Muscle layer of colon (tissue), 2 donors: Measurements from ENCODE around the gene FRMD4A.

Source experiments
- H3K27ac ChIP-seq: one replicate; pipeline ENCODE4 v1.7.0; 2013; ENCODE audit warnings: low read depth, mild to moderate bottlenecking, low read length, moderate library complexity
- H3K27me3 ChIP-seq, 2 donors: one replicate each; pipeline ENCODE4 v1.7.0; 2013; ENCODE audit warnings: low read length in 2 of 2, mild to moderate bottlenecking in 2 of 2; ENCODE audit not compliant: insufficient read depth in 2 of 2, control insufficient read depth in 1 of 2
- H3K36me3 ChIP-seq: one replicate; pipeline ENCODE4 v1.7.0; 2013; ENCODE audit warnings: mild to moderate bottlenecking, low read length; ENCODE audit not compliant: insufficient read depth
- H3K4me1 ChIP-seq: one replicate; pipeline ENCODE4 v1.7.0; 2013; ENCODE audit warnings: mild to moderate bottlenecking, low read length; ENCODE audit not compliant: insufficient read depth
- H3K4me3 ChIP-seq, 2 donors: one replicate each; pipeline ENCODE4 v1.7.0; 2013; ENCODE audit warnings: low read length in 2 of 2, low read depth in 1 of 2, mild to moderate bottlenecking in 1 of 2, moderate library complexity in 1 of 2
- H3K9ac ChIP-seq: one replicate; pipeline ENCODE4 v1.7.0; 2013; ENCODE audit warnings: low read length
- H3K9me3 ChIP-seq: one replicate; pipeline ENCODE4 v1.7.0; 2013; ENCODE audit warnings: mild to moderate bottlenecking, low read length
- donor health status: abdominal sarcoma.
- donor health status: Adenocarcinoma of cecum.

The FRMD4A gene

DNA sequence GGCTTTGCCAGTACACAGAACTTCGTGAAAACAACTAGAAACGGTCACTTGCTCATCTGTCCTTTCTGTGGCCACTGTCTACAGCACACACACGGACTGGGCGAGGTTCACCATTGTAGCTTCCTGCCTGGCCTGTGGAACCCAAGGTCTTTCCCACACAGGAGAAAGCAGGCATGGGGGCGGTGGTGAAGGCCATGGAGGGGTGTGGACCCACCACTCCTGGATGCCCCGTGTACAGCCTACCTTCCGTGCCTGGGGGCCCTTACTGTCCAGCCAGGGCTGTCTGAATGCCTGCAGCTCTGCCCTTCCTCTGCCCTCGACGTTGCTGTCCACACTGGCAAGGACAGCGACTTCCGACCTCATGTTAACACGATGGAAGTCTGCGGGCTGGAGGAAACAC is 635.1 kb downstream of the FRMD4A start:
- Histone ChIP-seq H3K9ac (no peak overlapping the region), H3K27me3 (no peaks in the 10 kb centered on the region), H3K27ac (no peak overlapping the region), H3K9me3 (no peaks in the 10 kb centered on the region), H3K4me1 (peaks cover 13% of the 10 kb centered on the region), H3K36me3 (peaks cover 69% of the 10 kb centered on the region), H3K4me3 (no peak overlapping the region)

DNA sequence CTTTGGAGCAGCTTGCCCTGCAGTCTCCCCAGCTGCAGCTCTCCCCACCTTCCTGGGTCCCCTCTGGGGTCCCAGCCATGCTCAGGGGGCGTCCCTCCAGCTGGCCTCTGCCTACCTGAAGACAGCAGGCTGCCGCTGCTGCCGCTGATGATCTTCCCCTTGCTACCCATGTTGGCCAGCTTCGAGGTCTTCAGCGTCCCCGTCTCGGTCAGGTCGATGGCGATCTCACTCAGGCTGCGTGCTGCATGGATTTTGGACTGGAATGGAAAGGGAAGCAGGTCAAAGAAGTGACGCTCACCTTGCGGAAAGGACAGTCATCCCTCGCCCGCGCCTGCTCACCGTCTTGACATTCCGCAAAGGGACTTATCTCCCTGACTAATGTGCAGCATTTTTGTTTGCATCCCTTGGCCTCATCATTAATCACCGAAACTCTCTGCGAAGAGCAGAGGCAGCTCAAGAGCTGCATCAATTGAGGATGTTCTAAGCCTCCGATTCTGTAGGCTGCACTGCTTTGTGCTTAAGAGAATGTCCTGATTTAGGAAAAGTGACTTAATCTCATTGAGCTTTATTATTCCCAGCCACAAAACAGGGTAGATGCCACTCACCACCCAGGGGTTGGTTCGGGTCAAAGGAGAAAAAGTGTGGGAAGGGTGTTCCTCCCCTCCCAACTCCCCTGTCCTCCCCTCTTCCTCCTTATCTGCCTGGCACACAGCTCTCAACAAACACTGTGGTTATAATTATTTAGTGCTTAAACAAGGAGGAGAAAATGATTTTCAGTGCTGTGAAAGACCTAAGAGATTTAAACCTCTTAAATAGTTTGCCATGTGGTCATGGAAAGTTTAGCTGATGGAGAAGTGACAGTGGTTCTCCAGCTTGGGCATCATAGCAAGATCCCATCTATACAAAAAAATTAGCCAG is 636.7 kb downstream of the FRMD4A start:
- H3K9me3 ChIP-seq: no peaks in the 10 kb centered on the region
- no peaks in the 10 kb centered on the region for H3K27me3 ChIP-seq
- H3K36me3 ChIP-seq: peaks cover 61% of the 10 kb centered on the region

DNA sequence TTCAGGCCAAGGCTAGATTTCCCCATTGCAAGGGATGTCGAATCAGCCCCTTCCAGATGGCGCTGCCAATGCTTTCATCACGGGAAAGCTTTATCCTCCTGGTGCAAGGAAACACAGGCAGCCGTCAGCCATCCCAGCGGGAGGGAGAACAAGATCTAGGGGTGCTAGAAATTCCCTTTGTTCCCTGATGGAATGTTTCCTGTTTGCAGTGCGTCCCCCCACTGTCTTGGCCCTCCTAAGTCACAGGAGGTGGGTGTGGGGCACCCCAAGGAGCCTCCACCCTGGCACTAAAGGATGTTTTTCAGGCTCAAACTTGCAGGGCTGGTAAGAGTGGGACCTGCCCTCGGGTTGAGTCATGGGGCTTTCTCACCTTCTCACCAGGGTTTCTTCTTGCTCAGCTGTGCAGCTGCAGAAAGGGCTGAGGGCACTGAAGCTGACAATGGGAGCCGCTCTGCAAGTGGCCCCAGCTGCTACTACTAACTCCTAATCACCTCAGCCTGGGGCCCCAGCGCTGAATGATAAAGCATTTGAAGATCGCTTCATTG is 640.4 kb downstream of the FRMD4A start:
- H3K4me3 ChIP-seq: no peak overlapping the region
- H3K27me3 ChIP-seq: no peaks in the 10 kb centered on the region
- peaks cover 52% of the 10 kb centered on the region for H3K36me3 ChIP-seq
- no peak overlapping the region for H3K9ac ChIP-seq
- H3K4me1 ChIP-seq: peaks cover 25% of the 10 kb centered on the region
- no peak overlapping the region for H3K27ac ChIP-seq
- no peaks in the 10 kb centered on the region for H3K9me3 ChIP-seq

More for the DNA sequence above, 636.7 kb downstream of the FRMD4A start:
- Histone ChIP-seq H3K27ac (no peak overlapping the region), H3K4me1 (peaks cover 9% of the 10 kb centered on the region), H3K9ac (no peak overlapping the region), H3K4me3 (no peak overlapping the region)

DNA sequence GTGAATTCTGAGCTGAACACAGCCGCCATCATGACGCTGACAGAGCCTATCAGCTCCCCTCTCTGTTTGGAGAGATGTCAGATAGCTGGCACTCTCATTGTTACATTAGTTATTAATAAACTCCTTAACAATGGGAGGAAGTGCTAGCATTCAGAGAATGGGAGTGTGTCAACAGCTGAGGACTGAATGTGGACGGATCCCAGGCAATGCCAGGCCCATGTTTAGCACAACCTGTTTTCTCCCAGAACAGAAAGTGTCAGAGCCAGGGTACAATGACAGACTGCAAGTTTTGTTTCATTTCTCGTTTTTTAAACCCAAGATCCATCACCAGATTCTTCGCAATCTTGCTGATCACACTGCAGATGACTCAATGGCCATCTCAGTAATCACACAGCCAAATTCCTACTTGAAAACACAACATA is 644.4 kb downstream of the FRMD4A start:
- H3K4me1 ChIP-seq: peaks cover 52% of the 10 kb centered on the region
- H3K27ac ChIP-seq: peak overlapping the region; percentile 62
- no peaks in the 10 kb centered on the region for H3K27me3 ChIP-seq
- no peaks in the 10 kb centered on the region for H3K9me3 ChIP-seq
- no peak overlapping the region for H3K4me3 ChIP-seq
- H3K9ac ChIP-seq: peak overlapping the region; percentile 47
- peaks cover 20% of the 10 kb centered on the region for H3K36me3 ChIP-seq

DNA sequence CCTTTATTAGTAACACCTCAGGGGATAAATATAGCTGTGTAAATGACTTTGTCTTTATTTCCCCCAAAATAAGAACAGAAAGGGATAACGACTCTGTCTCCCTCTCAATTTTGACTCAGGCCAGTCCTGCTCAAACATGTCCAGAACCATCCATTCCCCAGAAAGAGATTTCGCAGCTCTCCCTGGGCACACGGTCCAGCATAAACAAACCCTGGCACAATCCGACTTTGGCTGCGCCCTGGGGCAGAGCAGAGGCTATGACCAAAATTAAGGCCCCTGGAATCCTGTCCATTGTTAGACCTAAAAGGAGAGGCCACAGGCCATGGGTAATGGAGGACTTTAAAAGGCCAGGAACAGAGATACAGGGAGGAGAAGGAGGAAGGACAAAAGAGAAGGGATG is 644.8 kb downstream of the FRMD4A start:
- Histone ChIP-seq H3K9me3 (no peaks in the 10 kb centered on the region), H3K27me3 (no peaks in the 10 kb centered on the region), H3K4me3 (no peak overlapping the region), H3K36me3 (peaks cover 18% of the 10 kb centered on the region), H3K27ac (peak overlapping the region; percentile 62), H3K9ac (peak overlapping the region; percentile 47), H3K4me1 (peaks cover 55% of the 10 kb centered on the region)

DNA sequence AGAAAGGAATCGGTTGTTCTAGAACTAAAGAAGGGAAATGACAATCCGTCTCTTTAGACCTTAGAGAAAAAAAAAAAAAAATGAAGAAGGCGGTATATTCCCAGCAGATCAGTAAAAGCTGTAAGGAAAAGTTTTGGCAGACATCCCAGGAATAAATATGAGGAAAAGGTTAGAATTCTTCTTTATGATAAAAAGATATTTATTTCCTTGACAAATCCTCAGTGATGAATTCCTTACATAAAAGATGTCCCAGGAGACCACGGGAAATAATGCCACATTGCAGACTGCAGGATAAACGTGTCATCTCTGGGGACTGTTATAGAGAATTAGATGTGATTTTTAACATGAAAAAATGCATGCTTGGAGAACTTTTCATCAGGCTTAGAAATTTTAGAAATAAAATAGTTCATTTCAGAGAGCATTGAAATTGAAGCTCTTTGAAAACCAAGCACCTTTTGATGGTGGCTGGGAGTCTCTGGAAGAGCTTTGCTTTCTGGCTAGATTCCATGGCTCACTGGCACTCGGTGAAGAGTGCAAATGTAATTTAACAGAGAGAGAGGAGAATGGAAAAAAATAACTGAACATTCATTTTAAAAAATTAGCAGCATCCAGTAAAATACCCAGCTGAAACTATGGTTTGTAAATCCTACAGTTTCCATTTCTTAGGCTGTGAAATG is 645.8 kb downstream of the FRMD4A start:
- Histone ChIP-seq H3K4me3 (no peak overlapping the region), H3K27ac (peak overlapping the region; percentile 62), H3K36me3 (peaks cover 11% of the 10 kb centered on the region), H3K9ac (no peak overlapping the region), H3K9me3 (no peaks in the 10 kb centered on the region), H3K4me1 (peaks cover 55% of the 10 kb centered on the region), H3K27me3 (no peaks in the 10 kb centered on the region)

DNA sequence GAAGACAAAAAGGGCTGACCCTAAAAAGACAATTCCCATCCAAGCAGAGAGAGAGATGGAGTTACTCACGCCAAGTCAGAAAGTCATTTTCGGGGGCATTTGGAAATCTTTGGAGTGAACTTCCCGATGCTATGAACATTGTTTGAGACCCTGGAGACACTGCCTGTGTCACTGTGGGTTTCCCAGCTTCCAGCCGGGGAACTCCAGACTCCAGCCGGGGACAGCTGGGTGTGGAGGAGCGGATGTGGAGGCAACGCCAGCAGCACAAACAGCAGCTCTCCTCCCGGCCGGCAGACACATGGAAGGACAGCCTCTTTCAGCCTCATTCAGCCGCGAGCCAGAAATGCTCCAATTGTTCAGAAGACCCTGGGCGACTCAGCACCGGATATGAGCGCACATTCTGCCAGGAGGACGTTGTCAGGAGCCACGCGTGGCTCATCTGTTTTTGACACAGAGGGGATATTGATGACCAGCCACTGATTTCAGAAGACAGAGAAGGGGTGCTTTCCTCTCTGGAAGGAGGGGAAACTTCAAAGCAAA is 646.4 kb downstream of the FRMD4A start:
- H3K27ac ChIP-seq: peak overlapping the region; percentile 62
- H3K4me1 ChIP-seq: peaks cover 55% of the 10 kb centered on the region
- H3K9me3 ChIP-seq: no peaks in the 10 kb centered on the region
- H3K4me3 ChIP-seq: no peak overlapping the region
- no peaks in the 10 kb centered on the region for H3K27me3 ChIP-seq
- peaks cover 11% of the 10 kb centered on the region for H3K36me3 ChIP-seq
- H3K9ac ChIP-seq: no peak overlapping the region

DNA sequence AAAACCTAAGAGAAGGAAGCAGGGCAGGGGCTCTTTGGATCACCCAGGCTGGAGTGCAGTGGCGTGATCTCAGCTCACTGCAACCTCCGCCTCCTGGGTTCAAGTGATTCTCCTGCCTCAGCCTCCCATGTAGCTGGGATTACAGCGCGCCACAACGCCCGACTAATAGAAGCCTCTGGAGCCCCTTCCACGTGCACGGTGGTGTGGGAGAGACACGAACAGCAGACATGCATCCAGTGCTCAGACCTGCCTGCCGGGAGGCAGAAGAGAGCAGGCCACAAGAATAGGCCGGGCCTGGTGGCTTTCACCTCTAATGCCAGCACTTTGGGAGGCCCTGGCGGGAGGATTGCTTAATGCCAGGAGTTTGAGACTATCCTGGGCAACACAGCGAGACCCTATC is 647.7 kb downstream of the FRMD4A start:
- Histone ChIP-seq H3K4me1 (peaks cover 55% of the 10 kb centered on the region), H3K4me3 (no peak overlapping the region), H3K9ac (no peak overlapping the region), H3K27ac (peak overlapping the region; percentile 62), H3K36me3 (peaks cover 7% of the 10 kb centered on the region), H3K27me3 (no peaks in the 10 kb centered on the region), H3K9me3 (no peaks in the 10 kb centered on the region)

- Histone ChIP-seq H3K36me3 (no peaks in the 10 kb centered on the region), H3K9me3 (no peaks in the 10 kb centered on the region), H3K9ac (no peak overlapping the region), H3K4me3 (no peak overlapping the region), H3K27me3 (no peaks in the 10 kb centered on the region), H3K27ac (no peak overlapping the region), H3K4me1 (peaks cover 47% of the 10 kb centered on the region)
These were observed 648.8 kb downstream of the FRMD4A start for GRCh38 chr10:13681960-13682359.

DNA sequence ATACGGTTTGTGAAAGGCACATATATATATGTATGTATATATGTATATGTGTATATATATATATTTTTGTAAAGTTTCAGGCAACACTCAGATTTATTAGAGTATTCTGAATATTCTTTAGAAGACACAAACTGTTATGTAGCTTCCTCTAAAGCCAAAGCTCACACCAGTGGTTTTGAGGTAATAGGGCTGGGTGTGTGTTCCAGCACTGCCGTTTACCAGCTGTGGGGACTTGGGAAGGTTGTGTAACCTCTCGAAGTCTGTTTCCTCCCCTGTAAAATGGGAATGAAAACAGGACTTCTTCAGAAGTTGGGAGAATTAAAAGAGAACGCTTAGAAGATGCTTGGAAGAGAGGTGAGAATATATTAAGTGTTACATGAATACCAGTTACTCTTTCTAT is 649.2 kb downstream of the FRMD4A start:
- no peaks in the 10 kb centered on the region for H3K27me3 ChIP-seq
- H3K4me1 ChIP-seq: peaks cover 42% of the 10 kb centered on the region

DNA sequence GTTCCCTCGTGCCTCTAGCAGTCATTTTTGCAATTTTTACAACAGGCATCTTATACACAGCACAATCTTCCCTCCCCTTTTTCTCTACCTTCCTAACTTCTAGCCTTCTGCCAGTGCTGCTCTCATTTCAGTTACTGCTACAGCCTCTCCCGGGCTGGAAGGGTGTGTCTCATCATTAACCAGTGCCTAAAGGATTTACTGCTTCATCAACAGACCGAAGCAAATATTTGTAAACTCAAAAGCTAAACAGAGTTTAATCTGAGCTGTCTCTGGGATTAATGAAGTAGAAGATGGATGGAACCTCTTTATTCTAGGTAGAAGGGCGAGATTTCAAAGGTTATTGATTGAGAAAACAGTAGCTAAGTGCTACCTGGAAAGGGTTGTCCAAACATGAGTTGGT is 649.6 kb downstream of the FRMD4A start:
- Histone ChIP-seq H3K4me1 (peaks cover 38% of the 10 kb centered on the region), H3K9ac (no peak overlapping the region), H3K27me3 (no peaks in the 10 kb centered on the region), H3K27ac (no peak overlapping the region), H3K9me3 (no peaks in the 10 kb centered on the region), H3K36me3 (no peaks in the 10 kb centered on the region), H3K4me3 (no peak overlapping the region)

More for the DNA sequence above, 649.2 kb downstream of the FRMD4A start:
- H3K4me3 ChIP-seq: no peak overlapping the region
- no peak overlapping the region for H3K27ac ChIP-seq
- no peaks in the 10 kb centered on the region for H3K36me3 ChIP-seq
- H3K9me3 ChIP-seq: no peaks in the 10 kb centered on the region
- H3K9ac ChIP-seq: no peak overlapping the region
